Upper lobe of left lung (tissue), 4 donors: ENCODE results near the gene GRHPR.

ENCODE experiments used
- CTCF ChIP-seq, 6 experiments: fragments of 450-650 bp in 4 of 6; fragments of 200-600 bp in 2 of 6; sonication (generic) in 2 of 6; IDR thresholded peaks; one replicate each; pipeline ENCODE4 v1.5.1; 2016 to 2019; ENCODE audit warnings: antibody characterized with exemption in 6 of 6
- EP300 ChIP-seq, 4 donors: sonication (generic); formaldehyde crosslinking; IDR thresholded peaks; one replicate each; pipeline ENCODE4 v1.5.1; 2017; ENCODE audit warnings: antibody characterized with exemption in 4 of 4, control low read depth in 2 of 4
- POLR2A ChIP-seq, 4 donors: fragments of 450-650 bp; IDR thresholded peaks; one replicate each; pipeline ENCODE4 v1.5.1; 2016 to 2017; ENCODE audit warnings: antibody characterized with exemption in 4 of 4, mild to moderate bottlenecking in 2 of 4
- POLR2AphosphoS5 ChIP-seq, 2 donors: sonication (generic); formaldehyde crosslinking; IDR thresholded peaks; one replicate each; pipeline ENCODE4 v1.5.1; 2017; ENCODE audit warnings: antibody characterized with exemption in 2 of 2

GRCh38 chr9:37455884-37456647 is 33.6 kb downstream of the GRHPR start:
- TF ChIP-seq CTCF (IDR thresholded peaks at IDR 0.05) = no peak
- TF ChIP-seq EP300 (IDR thresholded peaks at IDR 0.05) = no peak
- no peak for TF ChIP-seq POLR2A (IDR thresholded peaks at IDR 0.05)
- no peak for TF ChIP-seq POLR2AphosphoS5 (IDR thresholded peaks at IDR 0.05)
